HG03571 (cell line): ENCODE measurements around the gene COA1.
"Not testable (repeated sequence)": the region's sequence is repeated elsewhere in the genome, so short reads cannot be mapped to it uniquely, and the experiment has no call there.

Source experiments
- ATAC-seq: cut with Tn5 transposase; IDR thresholded peaks from one replicate; pipeline ENCODE4 v1.9.1; 2021; ENCODE audit not compliant: unreplicated experiment

COA1 gene

GRCh38 chr7:43692582-43693373 lies 36.5 kb downstream of the COA1 start:
- ATAC-seq = no peak

GRCh38 chr7:43691611-43692010 lies 37.7 kb downstream of the COA1 start:
- ATAC-seq = no peak

- ATAC-seq = no peak
Measured at GRCh38 chr7:43689115-43689514, 40.2 kb downstream of the COA1 start.

- not testable (repeated sequence) for ATAC-seq
Measured at GRCh38 chr7:43687866-43688265, 41.5 kb downstream of the COA1 start.

GRCh38 chr7:43686991-43687390 lies 42.3 kb downstream of the COA1 start:
- ATAC-seq = no peak

GRCh38 chr7:43680736-43681135 lies 48.6 kb downstream of the COA1 start:
- no peak for ATAC-seq

- peak; percentile 52 for ATAC-seq
Measured at GRCh38 chr7:43679210-43680068, 49.9 kb downstream of the COA1 start.

GRCh38 chr7:43678315-43678714 lies 51.0 kb downstream of the COA1 start:
- ATAC-seq = no peak

- ATAC-seq = no peak
Measured at GRCh38 chr7:43677864-43678263, 51.5 kb downstream of the COA1 start.

- no peak for ATAC-seq
Measured at GRCh38 chr7:43674559-43675436, 54.5 kb downstream of the COA1 start.

- ATAC-seq = not testable (repeated sequence)
Measured at GRCh38 chr7:43673243-43673976, 55.9 kb downstream of the COA1 start.

GRCh38 chr7:43671521-43671920 lies 57.8 kb downstream of the COA1 start:
- no peak for ATAC-seq

- no peak for ATAC-seq
Measured at GRCh38 chr7:43669286-43670081, 59.8 kb downstream of the COA1 start.

GRCh38 chr7:43668035-43668434 lies 61.3 kb downstream of the COA1 start:
- no peak for ATAC-seq

- no peak for ATAC-seq
Measured at GRCh38 chr7:43666938-43667337, 62.4 kb downstream of the COA1 start.

GRCh38 chr7:43664681-43665080 lies 64.6 kb downstream of the COA1 start:
- no peak for ATAC-seq

GRCh38 chr7:43660141-43660540 lies 69.2 kb downstream of the COA1 start:
- no peak for ATAC-seq

- no peak for ATAC-seq
Measured at GRCh38 chr7:43659549-43659896, 69.8 kb downstream of the COA1 start.

- ATAC-seq = peak; percentile 78
Measured at GRCh38 chr7:43658718-43659548, 70.4 kb downstream of the COA1 start.
